Epithelial cell of proximal tubule (primary cell): ENCODE measurements around the gene TSPAN14. TPM values are rescaled to one million over a fixed set of nuclear protein-coding genes. Genes with fewer than 3 reads are reported as not detected.

Experiments
- DNase-seq: peaks from one replicate; pipeline ENCODE4 v3.0.0-alpha.2; 2011; ENCODE audit warnings: low read depth
- H3K4me3 ChIP-seq: 2 replicates; pipeline ENCODE4 v1.5.1; 2011; ENCODE audit warnings: low read depth, mild to moderate bottlenecking, low read length
- CTCF ChIP-seq: conservative IDR thresholded peaks from 2 replicates; pipeline ENCODE4 v1.5.1; 2012; ENCODE audit warnings: low read depth, mild to moderate bottlenecking, low read length
- total RNA-seq: library from RNA; depleted of rRNA; stranded (reverse); fragments of >200 nt; gene quantifications from 2 replicates; pipeline ENCODE4 v1.2.3, GENCODE V29; 2015

Gene TSPAN14
- total RNA-seq, 1 donor from 2014 or later = 139 TPM

- no peak for DNase-seq
- TF ChIP-seq CTCF = no peak
- H3K4me3 ChIP-seq = no peak overlapping the region
Observed at GRCh38 chr10:80552151-80552646, 98.1 kb downstream of the TSPAN14 start.

GRCh38 chr10:80553436-80553835 lies 99.3 kb downstream of the TSPAN14 start:
- no peak for DNase-seq
- TF ChIP-seq CTCF = no peak
- H3K4me3 ChIP-seq = no peak overlapping the region

- no peak for TF ChIP-seq CTCF
- no peak overlapping the region for H3K4me3 ChIP-seq
- DNase-seq = no peak
Observed at GRCh38 chr10:80554050-80554449, 99.9 kb downstream of the TSPAN14 start.

DNA sequence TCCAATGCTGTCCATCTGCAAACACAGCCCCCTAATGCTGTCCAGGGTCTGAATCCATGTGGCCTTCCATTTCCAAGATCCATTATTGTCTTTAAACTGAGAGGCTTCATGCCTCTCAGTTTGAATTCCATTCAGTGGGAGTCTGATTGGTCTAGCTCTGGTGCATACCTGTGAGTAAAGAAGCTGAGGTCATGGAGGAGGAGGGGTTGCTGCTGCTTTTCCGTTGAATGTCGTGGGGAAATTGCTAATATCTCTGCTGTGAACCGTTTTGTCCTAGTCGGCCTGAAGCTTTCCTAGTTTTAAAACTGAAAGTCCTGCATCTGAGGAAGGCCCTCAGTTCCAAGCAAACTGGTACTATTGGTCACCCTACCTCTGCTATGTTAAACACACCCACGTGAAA lies 101.3 kb downstream of the TSPAN14 start:
- no peak overlapping the region for H3K4me3 ChIP-seq
- no peak for TF ChIP-seq CTCF
- DNase-seq = no peak

DNA sequence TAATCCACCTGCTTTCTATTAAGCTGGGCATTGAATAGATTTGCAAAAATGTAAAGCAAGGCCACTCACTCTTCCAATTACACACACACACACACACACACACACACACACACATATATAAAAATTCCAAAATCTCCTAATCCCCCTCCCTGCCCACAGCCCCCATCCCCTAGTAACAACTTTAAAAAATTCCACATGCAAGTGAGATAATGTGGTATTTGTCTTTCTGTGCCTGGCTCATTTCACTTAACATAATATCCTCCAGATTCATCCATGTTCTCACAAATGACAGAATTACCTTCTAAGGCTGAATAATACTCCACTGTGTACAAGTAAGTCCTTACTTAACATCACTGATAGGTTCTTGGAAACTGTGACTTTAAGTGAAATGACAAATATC lies 107.8 kb downstream of the TSPAN14 start:
- no peak for DNase-seq
- H3K4me3 ChIP-seq = no peak overlapping the region
- no peak for TF ChIP-seq CTCF

- no peak for TF ChIP-seq CTCF
- H3K4me3 ChIP-seq = no peak overlapping the region
- no peak for DNase-seq
Observed at GRCh38 chr10:80567292-80567691, 113.2 kb downstream of the TSPAN14 start.

- DNase-seq = no peak
- TF ChIP-seq CTCF = no peak
- no peak overlapping the region for H3K4me3 ChIP-seq
Observed at GRCh38 chr10:80569131-80569895, 115.2 kb downstream of the TSPAN14 start.
